T-helper 1 cell (primary cell): Measurements from ENCODE around the gene CTSH.
"Not testable (repeated sequence)": the region's sequence is repeated elsewhere in the genome, so short reads cannot be mapped to it uniquely, and the experiment has no call there.

Source experiments
- DNase-seq, 5 donors: peaks; one replicate each; pipeline ENCODE4 v3.0.0-alpha.2; 2012 to 2020

Gene CTSH

GRCh38 chr15:78921940-78922339, 22.9 kb downstream of the CTSH start:
- no peak for DNase-seq

- DNase-seq: no peak
These were observed 23.3 kb downstream of the CTSH start for GRCh38 chr15:78921517-78921916.

DNA sequence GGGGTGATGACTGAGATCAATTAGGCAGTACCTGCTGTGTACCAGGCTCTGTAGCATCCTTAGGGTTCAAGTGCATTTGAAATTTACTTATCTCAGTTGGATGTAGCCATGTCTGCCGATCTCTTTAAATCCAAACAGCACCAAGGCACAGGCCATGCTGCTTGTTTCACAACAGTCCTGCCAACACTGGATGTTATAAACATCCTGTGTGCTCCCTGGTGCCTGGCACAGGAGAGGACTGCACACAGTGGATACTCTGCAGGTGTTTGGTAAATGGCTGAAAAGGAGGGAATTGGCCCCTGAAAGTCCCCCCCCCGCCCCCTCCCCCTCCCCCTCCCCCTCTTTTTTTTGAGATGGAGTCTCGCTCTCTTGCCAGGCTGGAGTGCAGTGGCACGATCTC, 27.0 kb downstream of the CTSH start:
- no peak for DNase-seq

DNA sequence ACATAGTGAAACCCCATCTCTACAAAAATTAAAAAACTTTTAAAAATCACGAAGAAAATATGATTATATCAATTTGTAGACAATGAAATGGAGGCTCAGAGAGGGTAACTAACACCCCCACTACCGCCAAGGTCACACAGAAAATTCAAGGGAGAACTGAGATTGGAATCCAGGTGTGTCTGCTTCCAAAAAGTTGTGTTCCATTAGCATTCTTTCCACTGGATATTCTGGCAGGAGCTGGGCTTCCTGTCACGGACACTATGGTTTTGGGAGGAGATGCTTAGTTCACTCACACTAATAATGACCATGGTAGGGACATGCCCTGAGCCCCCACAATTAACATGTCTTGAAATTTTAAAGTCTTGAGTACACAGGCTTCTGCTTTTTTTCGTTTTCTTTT, 28.8 kb downstream of the CTSH start:
- no peak for DNase-seq

DNA sequence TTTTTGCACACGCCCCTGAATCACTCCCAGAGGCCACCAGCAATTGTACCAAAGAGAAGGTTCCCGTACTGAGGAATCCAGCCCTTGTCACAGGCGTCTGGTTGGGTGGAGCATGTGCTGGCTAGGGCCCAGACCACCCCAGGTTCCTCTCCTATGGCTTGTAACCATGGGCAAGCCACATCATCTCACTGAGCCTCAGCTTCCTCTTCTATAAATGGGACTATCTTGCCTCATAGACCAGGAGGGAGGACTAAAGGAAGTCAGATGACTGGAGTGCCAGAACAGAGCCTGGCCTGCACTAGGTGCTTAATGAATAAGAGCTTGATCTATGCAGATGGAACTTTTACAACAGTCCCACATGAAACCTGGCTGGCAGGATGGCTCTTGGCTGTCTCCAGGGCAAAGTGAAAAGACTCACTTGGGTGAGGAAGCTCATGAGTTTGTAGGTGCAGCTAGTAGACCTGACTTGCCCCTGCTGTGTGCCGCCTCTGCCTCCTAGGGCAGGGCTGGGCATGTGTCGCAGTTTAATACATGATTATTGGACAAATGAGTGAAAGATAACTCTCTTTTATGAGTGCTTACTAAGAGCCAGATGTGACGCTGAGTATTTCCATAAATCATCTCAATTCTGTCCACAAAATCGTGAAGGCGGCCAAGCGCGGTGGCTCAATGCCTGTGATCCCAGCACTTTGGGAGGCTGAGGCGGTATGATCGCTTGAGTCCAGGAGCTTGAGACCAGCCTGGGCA, 29.3 kb downstream of the CTSH start:
- no peak for DNase-seq

- no peak for DNase-seq
These were observed 30.6 kb downstream of the CTSH start for GRCh38 chr15:78914027-78914764.

DNA sequence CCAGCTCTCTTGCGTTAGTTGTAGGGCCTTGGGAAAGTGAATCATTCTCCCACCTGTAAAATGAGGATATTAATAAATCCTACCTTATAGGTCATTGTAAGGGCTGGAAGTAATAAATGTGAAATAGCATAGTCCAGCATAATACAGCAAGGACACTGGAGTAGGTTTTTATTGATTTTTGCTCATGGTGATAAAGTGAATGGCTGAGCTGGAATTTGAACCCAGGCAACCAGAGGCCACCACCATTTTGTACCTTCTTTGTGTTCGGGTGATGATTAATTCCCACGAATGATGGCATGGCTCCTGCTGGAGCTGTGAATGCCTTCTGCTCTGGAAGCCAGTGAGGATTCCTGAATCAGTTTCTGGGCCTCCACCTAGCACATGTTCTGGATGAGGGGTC, 31.8 kb downstream of the CTSH start:
- no peak for DNase-seq

DNA sequence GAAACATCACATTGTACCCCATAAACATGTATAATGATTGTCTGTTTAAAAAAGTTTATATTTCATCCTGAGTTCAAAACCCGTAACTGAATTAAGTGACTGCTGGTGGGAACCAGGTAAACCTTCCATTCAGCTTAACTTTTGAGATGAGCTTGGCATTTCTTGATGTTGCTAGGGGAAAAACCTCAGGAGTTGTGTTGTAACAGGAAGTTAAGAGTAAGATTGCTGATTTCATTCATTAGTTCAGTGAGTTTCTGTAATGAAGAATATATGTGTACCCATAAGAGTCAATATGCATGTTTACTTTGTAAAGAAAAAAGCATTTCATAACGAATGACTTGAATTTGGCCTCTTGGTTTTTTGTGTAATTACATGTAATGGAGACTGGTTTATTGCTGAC, 32.5 kb downstream of the CTSH start:
- DNase-seq: no peak

- DNase-seq: no peak
These were observed 34.6 kb downstream of the CTSH start for GRCh38 chr15:78910271-78910670.

- DNase-seq: no peak
These were observed 35.0 kb downstream of the CTSH start for GRCh38 chr15:78909791-78910228.

DNA sequence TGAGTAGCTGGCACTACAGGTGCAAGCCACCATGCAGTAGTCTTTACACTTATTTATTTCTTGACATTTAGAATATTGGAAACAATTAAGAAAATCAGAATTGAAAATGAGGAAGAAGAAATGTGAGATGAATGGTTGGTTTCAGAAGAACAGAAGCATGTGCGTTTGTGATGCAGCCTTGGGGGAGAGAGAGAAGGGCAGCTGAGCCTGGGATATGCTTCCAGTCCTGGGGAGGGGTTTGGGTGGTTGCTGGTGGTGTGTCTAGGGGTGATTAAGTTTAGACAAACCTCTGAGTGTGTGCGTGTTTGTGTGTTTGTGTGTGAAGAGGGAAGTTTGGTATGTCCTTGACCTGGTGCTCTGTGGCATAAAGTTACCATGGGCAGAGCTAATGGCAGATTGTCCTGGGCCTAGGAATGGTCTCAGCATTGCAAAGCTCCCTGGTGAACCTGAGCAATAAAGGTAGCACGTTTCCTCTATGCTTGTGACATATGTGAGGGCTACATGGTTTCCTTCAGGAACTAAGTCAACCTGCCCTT, 35.6 kb downstream of the CTSH start:
- DNase-seq: no peak

GRCh38 chr15:78907577-78907976, 37.3 kb downstream of the CTSH start:
- no peak for DNase-seq

GRCh38 chr15:78906316-78906620, 38.6 kb downstream of the CTSH start:
- DNase-seq: no peak

GRCh38 chr15:78904599-78905358, 40.1 kb downstream of the CTSH start:
- no peak for DNase-seq

DNA sequence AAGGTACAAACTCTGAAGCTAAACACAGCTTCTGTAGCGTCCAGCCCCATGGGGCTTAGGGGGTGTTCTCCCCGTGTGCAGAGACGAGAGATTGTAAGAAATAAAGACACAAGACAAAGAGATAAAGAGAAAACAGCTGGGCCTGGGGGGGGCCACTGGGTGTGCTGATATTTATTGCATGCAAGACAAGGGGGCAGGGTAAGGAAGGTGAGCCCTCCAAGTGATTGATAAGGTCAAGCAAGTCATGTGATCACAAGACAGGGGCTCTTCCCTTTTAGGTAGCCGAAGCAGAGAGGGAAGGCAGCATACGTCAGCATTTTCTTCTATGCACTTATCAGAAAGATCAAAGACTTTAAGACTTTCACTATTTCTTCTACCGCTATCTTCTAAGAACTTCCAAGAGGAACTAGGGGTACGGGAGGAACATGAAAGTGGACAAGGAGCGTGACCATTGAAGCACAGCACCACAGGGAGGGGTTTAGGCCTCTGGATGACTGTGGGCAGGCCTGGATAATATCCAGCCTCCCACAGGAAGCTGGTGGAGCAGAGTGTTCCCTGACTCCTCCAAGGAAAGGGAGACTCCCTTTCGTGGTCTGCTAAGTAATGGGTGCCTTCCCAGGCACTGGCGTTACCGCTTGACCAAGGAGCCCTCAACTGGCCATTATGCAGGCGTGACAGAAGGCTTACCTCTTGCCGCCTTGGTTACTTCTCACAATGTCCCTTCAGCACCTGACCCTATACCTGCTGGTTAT, 42.4 kb downstream of the CTSH start:
- DNase-seq: not testable (repeated sequence)

DNA sequence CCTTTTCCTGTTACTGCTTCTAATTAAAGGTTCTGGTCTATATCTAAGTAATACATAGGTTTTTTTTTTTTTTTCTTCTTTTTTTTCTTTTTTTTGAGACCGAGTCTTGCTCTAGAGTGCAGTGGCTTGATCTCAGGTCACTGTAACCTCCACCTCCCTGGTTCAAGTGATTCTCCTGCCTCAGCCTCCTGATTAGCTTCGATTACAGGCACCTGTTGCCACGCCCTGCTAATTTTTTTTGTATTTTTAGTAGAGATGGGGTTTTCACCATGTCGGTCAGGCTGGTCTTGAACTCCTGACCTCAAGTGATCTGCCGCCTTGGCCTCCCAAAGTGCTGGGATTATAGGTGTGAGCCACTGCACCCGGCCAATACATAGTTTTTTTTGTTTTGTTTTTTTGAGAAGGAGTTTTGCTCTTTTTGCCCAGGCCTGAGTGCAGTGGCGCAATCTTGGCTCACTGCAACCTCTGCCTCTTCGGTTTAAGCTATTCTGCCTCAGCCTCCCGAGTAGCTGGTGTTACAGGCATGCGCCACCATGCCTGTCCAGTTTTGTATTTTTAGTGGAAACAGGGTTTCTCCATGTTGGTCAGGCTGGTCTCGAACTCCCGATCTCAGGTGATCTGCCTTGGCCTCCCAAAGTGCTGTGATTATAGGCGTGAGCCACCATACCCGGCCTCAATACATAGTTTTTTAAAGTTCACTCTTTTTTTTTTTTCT, 43.9 kb downstream of the CTSH start:
- not testable (repeated sequence) for DNase-seq

DNA sequence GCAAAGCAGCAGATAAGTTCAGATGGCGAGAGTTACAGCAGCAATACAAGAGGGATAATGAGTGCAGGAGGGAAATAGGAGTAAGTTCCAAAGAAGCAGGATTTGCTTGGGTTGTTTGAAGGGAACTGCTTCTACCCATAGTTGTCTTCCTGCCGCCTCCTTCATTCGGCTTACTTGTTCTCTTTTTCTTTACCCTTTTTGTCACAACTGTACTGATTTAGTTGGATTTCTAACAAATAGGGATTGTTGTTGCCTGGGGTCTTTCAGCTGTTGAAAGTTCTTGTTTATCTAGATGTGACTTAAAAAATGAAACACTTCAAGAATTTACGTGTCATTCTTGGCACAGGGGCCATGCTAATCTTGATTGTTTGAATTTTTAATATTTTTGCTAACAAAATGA, 46.3 kb downstream of the CTSH start:
- DNase-seq: no peak

DNA sequence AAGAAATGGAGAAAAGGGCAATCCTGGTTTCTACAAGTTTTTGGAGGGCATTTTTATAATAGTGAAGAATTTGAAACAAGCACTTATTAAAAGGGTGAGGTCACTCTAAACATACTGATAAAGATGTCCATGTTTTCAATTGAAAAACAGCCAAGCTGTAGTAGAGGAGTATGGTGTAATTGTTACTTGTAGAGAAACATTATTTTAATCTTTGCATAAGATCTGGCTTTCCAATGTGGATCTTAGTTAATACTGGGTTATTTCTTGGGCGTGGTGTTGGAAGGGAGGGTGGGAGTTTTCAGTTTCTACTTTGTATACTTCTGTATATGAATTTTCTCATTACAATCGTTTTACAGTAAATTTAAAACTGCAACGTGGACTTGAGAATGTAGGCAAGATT, 49.4 kb downstream of the CTSH start:
- no peak for DNase-seq

GRCh38 chr15:78893538-78893937, 51.3 kb downstream of the CTSH start:
- no peak for DNase-seq

DNA sequence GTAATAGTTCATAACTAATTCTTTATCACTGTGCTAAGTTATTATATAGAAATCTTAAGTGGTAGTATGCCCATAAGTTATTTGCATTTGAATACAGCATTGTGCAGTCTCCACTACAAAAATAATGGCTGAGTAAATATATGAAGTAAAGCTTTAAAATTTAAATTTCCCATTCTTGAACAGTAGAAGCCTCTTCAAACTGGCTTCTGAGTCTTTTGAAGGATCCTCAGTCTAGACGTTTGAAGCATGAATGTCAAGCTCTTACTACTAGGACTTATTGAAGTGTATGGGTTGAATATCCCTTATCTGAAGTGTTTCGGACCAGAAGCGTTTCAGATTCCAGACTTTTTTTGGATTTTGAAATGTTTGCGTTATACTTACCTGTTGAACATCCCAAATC, 55.8 kb downstream of the CTSH start:
- DNase-seq: no peak

DNA sequence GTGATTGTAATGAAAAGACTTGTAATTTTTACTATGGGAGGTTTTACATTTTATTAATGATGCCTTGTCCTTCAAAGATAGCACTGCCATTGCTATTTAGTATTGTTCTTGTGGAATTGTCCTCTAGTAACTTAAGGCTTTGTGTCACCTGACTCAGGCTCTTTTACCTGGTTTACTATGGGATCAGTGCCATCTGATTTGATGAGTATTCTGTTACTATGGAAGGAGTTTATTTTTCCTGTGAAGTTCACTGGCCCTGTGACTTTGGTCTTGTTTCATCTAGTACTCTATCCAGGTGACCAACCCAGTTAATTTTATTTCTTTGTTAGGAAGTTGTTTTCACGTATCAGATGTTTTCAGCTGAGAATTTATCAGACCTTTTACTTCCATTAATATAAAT, 63.2 kb downstream of the CTSH start:
- no peak for DNase-seq

DNA sequence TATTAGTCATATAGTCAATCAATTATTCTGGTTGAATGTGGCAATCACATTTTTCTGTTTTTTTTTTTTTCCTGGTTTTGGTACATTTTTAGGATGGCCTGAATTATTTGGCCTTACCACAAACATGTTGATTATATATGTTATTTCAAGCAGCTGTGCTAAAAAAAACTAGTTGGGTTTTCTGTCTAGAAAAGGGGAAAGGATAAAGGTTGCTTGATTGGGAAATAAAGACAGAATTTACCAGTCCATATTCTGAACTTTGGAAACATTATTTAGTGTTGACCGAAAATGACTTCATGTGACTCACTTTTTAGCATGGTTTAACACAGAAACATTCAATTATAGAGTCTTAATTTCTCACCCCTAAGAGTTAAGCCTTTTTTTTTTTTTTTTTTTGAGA, 64.0 kb downstream of the CTSH start:
- no peak for DNase-seq
